AG09319 (cell line): ENCODE measurements around the gene METTL25.

ENCODE experiments used
- DNase-seq: peaks from one replicate; pipeline ENCODE4 v3.0.0-alpha.2; 2010; ENCODE audit warnings: low read depth; ENCODE audit errors: extremely low read depth
- TF ChIP-seq, protein P1 (sequence below): IDR thresholded peaks from 2 replicates; pipeline ENCODE4 v1.5.1; 2011; ENCODE audit warnings: low read depth, mild to moderate bottlenecking, inconsistent platforms, low read length, moderate library complexity

The METTL25 gene

DNA sequence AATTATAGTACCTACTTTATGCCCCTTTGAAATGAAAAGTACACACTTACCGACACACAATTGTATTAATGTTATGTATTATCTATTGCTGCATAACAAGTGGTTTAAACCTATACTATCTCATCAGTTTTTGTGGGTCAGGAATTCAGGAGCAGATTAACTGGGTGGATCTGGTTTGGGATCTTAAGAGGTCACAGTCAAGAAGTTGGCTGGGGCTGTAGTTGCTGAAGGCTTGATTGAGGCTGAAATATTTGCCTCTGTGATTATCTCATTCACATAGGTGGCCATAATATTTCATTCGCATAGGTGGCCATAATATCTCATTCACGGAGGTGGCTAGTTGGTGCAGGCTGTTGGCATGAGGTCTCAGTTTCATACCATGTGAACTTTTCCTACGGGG lies 5.7 kb downstream of the METTL25 start:
- DNase-seq: no peak
- TF ChIP-seq, protein P1, sequence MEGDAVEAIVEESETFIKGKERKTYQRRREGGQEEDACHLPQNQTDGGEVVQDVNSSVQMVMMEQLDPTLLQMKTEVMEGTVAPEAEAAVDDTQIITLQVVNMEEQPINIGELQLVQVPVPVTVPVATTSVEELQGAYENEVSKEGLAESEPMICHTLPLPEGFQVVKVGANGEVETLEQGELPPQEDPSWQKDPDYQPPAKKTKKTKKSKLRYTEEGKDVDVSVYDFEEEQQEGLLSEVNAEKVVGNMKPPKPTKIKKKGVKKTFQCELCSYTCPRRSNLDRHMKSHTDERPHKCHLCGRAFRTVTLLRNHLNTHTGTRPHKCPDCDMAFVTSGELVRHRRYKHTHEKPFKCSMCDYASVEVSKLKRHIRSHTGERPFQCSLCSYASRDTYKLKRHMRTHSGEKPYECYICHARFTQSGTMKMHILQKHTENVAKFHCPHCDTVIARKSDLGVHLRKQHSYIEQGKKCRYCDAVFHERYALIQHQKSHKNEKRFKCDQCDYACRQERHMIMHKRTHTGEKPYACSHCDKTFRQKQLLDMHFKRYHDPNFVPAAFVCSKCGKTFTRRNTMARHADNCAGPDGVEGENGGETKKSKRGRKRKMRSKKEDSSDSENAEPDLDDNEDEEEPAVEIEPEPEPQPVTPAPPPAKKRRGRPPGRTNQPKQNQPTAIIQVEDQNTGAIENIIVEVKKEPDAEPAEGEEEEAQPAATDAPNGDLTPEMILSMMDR: no peak

DNA sequence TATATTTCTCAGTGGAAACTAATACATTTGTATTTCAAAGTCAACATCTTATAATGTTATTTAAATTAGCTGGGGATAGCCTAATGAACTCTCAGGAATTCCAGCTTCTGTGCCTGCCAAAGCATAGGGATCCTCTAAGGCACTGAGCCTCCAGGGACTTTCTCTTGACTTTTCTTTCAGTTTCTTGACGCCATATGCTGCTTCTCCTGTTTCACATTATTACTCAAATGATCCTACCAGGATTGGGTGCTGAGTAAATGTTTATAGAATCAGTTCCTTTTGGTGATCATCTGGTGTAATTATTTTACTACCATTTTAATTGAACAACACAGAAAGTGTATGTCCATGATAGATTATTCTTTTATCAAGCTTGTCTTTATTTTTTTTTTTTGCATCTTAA lies 7.9 kb downstream of the METTL25 start:
- TF ChIP-seq, protein P1: no peak
- no peak for DNase-seq

- TF ChIP-seq, protein P1: no peak
- DNase-seq: no peak
These were observed 16.9 kb downstream of the METTL25 start for GRCh38 chr12:82375201-82375600.

GRCh38 chr12:82378997-82379396 lies 20.7 kb downstream of the METTL25 start:
- TF ChIP-seq, protein P1: no peak
- no peak for DNase-seq

GRCh38 chr12:82383930-82384552 lies 25.7 kb downstream of the METTL25 start:
- no peak for DNase-seq
- TF ChIP-seq, protein P1: peak; percentile 51

DNA sequence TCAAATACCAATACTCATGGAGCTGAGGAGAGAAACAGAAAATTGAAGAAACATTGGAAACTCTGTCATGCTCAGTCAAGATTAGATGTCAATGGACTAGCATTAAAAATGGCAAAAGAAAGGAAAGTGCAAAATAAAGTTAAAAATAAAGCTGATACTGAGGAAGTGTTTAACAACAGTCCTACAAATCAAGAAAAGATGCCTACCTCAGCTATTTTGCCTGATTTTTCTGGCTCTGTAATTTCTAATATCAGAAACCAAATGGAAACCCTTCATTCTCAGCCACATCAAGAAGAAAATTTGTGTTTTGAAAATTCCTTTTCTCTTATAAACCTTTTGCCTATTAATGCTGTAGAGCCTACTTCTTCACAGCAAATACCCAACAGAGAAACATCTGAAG lies 40.5 kb downstream of the METTL25 start:
- TF ChIP-seq, protein P1: no peak
- no peak for DNase-seq

DNA sequence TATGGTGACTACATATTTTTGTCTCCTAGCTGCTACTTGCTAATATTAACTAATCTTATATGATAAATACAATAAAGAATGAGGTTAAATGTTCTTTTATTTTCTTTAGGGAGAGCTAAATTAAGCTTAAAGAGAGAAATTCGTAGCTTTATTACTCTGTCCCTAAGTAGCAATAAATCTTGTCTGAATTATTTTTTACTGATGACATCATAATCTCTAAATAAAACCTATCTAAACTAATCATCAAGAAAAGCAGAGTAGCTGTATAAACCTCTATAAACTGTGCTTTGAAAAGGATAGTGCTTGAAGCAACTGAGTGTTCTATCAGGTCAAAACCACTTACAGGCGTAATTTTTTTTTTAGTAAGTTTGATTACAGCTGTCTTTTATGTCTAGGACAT lies 42.5 kb downstream of the METTL25 start:
- DNase-seq: no peak
- TF ChIP-seq, protein P1: no peak
